Keratinocyte (primary cell): Measurements from ENCODE around the gene ALKBH2. TPM values are rescaled to one million over a fixed set of nuclear protein-coding genes. Genes with fewer than 3 reads are reported as not detected.

ENCODE experiments used
- DNase-seq: peaks from one replicate; pipeline ENCODE4 v3.0.0-alpha.2; 2011; ENCODE audit warnings: low read depth, missing footprints, low spot score
- FAIRE-seq: peaks from 2 replicates; lab custom pipeline; 2011; peaks lifted over from hg19 to GRCh38; lab: Jason Lieb, UNC
- H2AFZ ChIP-seq: 2 replicates; pipeline ENCODE4 v1.6.0; 2012; ENCODE audit warnings: low read length, control low read depth, inconsistent platforms; ENCODE audit not compliant: control insufficient read depth
- H3K27ac ChIP-seq: 2 replicates; pipeline ENCODE4 v1.5.1; 2011; ENCODE audit warnings: low read length; ENCODE audit not compliant: control insufficient read depth, insufficient read depth
- H3K27me3 ChIP-seq: 3 replicates; pipeline ENCODE4 v1.6.0; 2011; ENCODE audit warnings: low read length; ENCODE audit not compliant: control insufficient read depth, insufficient read depth; ENCODE audit errors: extremely low read depth
- H3K36me3 ChIP-seq, 2 experiments: 2 replicates in 1 of 2; 3 replicates in 1 of 2; pipeline ENCODE4 v1.5.1; 2011; ENCODE audit warnings: low read length in 2 of 2, mild to moderate bottlenecking in 1 of 2; ENCODE audit not compliant: control insufficient read depth in 2 of 2, insufficient read depth in 2 of 2; ENCODE audit errors: extremely low read depth in 1 of 2
- H3K4me1 ChIP-seq: 3 replicates; pipeline ENCODE4 v1.5.1; 2011; ENCODE audit warnings: low read length; ENCODE audit not compliant: control insufficient read depth, insufficient read depth; ENCODE audit errors: extremely low read depth
- H3K4me2 ChIP-seq: 3 replicates; pipeline ENCODE4 v1.6.0; 2011; ENCODE audit warnings: low read depth, low read length; ENCODE audit not compliant: control insufficient read depth, insufficient read depth; ENCODE audit errors: extremely low read depth
- H3K4me3 ChIP-seq, 3 experiments: fragments of 200-600 bp in 1 of 3; sonication (generic) in 1 of 3; 2 replicates in 2 of 3; 3 replicates in 1 of 3; pipeline ENCODE4 v1.5.1; 2011 to 2016; ENCODE audit warnings: low read length in 3 of 3, mild to moderate bottlenecking in 3 of 3, control low read depth in 2 of 3, inconsistent platforms in 1 of 3, low read depth in 1 of 3, mixed read lengths in 1 of 3, mixed run types in 1 of 3, moderate library complexity in 1 of 3; ENCODE audit not compliant: control insufficient read depth in 2 of 3, insufficient read depth in 2 of 3; ENCODE audit errors: extremely low read depth in 1 of 3
- H3K79me2 ChIP-seq: 2 replicates; pipeline ENCODE4 v1.6.0; 2012; ENCODE audit warnings: low read length; ENCODE audit not compliant: control insufficient read depth, insufficient read depth
- H3K9ac ChIP-seq: 3 replicates; pipeline ENCODE4 v1.6.0; 2011; ENCODE audit warnings: low read length; ENCODE audit not compliant: control insufficient read depth, insufficient read depth; ENCODE audit errors: extremely low read depth
- H3K9me1 ChIP-seq: 3 replicates; pipeline ENCODE4 v1.6.0; 2011; ENCODE audit warnings: low read length; ENCODE audit not compliant: control insufficient read depth, insufficient read depth; ENCODE audit errors: extremely low read depth
- H3K9me3 ChIP-seq: 2 replicates; pipeline ENCODE4 v1.5.1; 2012; ENCODE audit warnings: low read depth, low read length; ENCODE audit not compliant: control insufficient read depth
- H4K20me1 ChIP-seq: 3 replicates; pipeline ENCODE4 v1.6.0; 2011; ENCODE audit warnings: low read length; ENCODE audit not compliant: control insufficient read depth, insufficient read depth; ENCODE audit errors: extremely low read depth
- EZH2 ChIP-seq: IDR thresholded peaks from one replicate; pipeline ENCODE4 v1.6.1; 2012; ENCODE audit warnings: inconsistent platforms, mild to moderate bottlenecking, low read length, moderate library complexity
- dilution Hi-C: fragments of 300-500 bp; cut with MboI; formaldehyde crosslinking; loops from one replicate; pipeline ENCODE4 v1.7.0; 2020; ENCODE audit warnings: low sequenced_read_pairs; ENCODE audit not compliant: extremely low pct_ligation_motif_present
- polyA plus RNA-seq, 5 experiments: library from polyadenylated mRNA; depleted of rRNA in 3 of 5; stranded (reverse) in 3 of 5; stranded (forward) in 1 of 5; unstranded in 1 of 5; fragments of >200 nt; gene quantifications; 1 replicate in 1 of 5; 2 replicates in 3 of 5; 3 replicates in 1 of 5; pipeline versions ENCODE4 v1.2.1 to v1.2.3, GENCODE V29; 2011 to 2012; ENCODE audit warnings: missing spikeins in 2 of 5, low read depth in 1 of 5, low replicate concordance in 1 of 5
- TF ChIP-seq, protein P1 (sequence below), 3 experiments: IDR thresholded peaks in 1 of 3; conservative IDR thresholded peaks in 1 of 3; optimal IDR thresholded peaks in 1 of 3; 2 replicates in 2 of 3; 3 replicates in 1 of 3; pipeline versions ENCODE3 to v1.5.1; 2011; ENCODE audit warnings: low read length in 3 of 3, mild to moderate bottlenecking in 3 of 3, moderate library complexity in 2 of 3, control low read depth in 1 of 3, inconsistent platforms in 1 of 3; ENCODE audit not compliant: insufficient read depth in 2 of 3; ENCODE audit errors: extremely low read depth in 1 of 3

Gene ALKBH2
- polyA plus RNA-seq, 1 donor (not counting 4 experiments of a cell fraction or from before 2014, with no cell fraction given) = 25.2 TPM

DNA sequence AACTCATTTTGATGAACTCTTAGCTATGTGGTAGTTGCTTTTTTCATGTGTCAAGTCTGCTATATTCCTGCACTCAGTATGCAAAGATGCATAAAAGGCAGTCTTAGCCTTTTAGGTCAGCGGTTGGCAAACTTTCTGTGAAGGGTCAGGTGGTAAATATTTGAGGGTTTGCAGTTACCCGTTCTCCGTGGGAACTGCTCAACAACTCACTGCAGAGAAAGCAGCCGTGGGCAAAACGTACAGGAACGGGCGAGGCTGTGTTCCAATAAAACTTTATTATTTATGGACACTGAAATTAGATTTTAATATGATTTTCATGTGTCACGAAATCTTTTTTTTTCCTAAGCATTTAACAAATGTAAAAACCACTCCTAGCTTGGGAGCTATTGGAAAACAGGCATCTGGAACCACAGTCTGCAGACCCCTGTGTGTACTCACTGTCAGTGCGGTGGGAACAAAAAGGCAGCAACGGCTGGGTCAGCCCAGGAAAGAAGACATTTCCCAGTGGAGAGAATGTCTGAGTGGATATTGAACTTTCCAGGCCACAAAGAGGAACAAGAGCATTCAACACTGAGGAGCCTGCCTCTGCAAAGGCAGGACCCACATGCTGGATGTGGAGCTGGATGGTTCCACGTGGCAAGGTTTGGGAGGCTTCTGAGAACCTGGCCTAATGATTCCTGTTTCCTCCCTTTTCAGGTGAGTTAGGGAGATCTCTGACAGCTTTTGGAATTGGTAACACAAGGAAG lies 19.6 kb upstream of the ALKBH2 start:
- DNase-seq (no peak), FAIRE-seq (no peak)
- Histone ChIP-seq H3K4me3 (no peak overlapping the region), H3K27me3 (no peaks in the 10 kb centered on the region), H3K36me3 (peaks cover 0 to 4% of the 10 kb centered on the region in 2 experiments), H3K27ac (no peak overlapping the region), H3K79me2 (no peaks in the 10 kb centered on the region), H2AFZ (no peak overlapping the region), H3K9me3 (no peaks in the 10 kb centered on the region), H3K4me1 (peaks cover 4% of the 10 kb centered on the region), H3K9me1 (no peaks in the 10 kb centered on the region), H3K9ac (no peak overlapping the region), H3K4me2 (no peak overlapping the region), H4K20me1 (no peaks in the 10 kb centered on the region)
- TF ChIP-seq EZH2 = no peak
- TF ChIP-seq, protein P1, sequence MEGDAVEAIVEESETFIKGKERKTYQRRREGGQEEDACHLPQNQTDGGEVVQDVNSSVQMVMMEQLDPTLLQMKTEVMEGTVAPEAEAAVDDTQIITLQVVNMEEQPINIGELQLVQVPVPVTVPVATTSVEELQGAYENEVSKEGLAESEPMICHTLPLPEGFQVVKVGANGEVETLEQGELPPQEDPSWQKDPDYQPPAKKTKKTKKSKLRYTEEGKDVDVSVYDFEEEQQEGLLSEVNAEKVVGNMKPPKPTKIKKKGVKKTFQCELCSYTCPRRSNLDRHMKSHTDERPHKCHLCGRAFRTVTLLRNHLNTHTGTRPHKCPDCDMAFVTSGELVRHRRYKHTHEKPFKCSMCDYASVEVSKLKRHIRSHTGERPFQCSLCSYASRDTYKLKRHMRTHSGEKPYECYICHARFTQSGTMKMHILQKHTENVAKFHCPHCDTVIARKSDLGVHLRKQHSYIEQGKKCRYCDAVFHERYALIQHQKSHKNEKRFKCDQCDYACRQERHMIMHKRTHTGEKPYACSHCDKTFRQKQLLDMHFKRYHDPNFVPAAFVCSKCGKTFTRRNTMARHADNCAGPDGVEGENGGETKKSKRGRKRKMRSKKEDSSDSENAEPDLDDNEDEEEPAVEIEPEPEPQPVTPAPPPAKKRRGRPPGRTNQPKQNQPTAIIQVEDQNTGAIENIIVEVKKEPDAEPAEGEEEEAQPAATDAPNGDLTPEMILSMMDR (optimal IDR thresholded peaks at IDR 0.05 in 1 of 3, IDR thresholded peaks at IDR 0.05 in 1 of 3, conservative IDR thresholded peaks at IDR 0.05 in 1 of 3; ENCODE audit: extremely low read depth in 1 of 3, insufficient read depth in 2 of 3, low read length in 3 of 3) = no peak
- dilution Hi-C loops = loop anchor here (25.0 kb wide), 1 partner anchor 274 kb away; no protein-coding TSS in a partner anchor

GRCh38 chr12:109110988-109111495 lies 17.8 kb upstream of the ALKBH2 start:
- Histone ChIP-seq H3K9me1 (no peaks in the 10 kb centered on the region), H4K20me1 (no peaks in the 10 kb centered on the region), H3K27me3 (no peaks in the 10 kb centered on the region), H2AFZ (peak overlapping the region; percentile 94), H3K79me2 (no peaks in the 10 kb centered on the region), H3K4me2 (peak overlapping the region; percentile 79), H3K9ac (peak overlapping the region; percentile 66), H3K4me3 (peak overlapping the region; percentile 42 to 65 (median 53)), H3K36me3 (peaks cover 5 to 6% of the 10 kb centered on the region in 2 experiments), H3K27ac (peak overlapping the region; percentile 33), H3K4me1 (peaks cover 4% of the 10 kb centered on the region), H3K9me3 (no peaks in the 10 kb centered on the region)
- DNase-seq (no peak), FAIRE-seq (no peak)
- no peak for TF ChIP-seq EZH2
- TF ChIP-seq, protein P1 (optimal IDR thresholded peaks at IDR 0.05 in 1 of 3, IDR thresholded peaks at IDR 0.05 in 1 of 3, conservative IDR thresholded peaks at IDR 0.05 in 1 of 3; ENCODE audit: extremely low read depth in 1 of 3, insufficient read depth in 2 of 3, low read length in 3 of 3) = no peak
- dilution Hi-C loops = loop anchor here (25.0 kb wide), 1 partner anchor 276 kb away; no protein-coding TSS in a partner anchor
